SK-N-SH treated with all-trans-retinoic acid at 6 μM for 48 hours (cell line): Measurements from ENCODE around the gene FTO.

ENCODE experiments used
- ATAC-seq: fragments of 200-7000 bp; cut with Tn5 transposase; 3 replicates; pipeline ENCODE4 v1.9.1; 2020; ENCODE audit warnings: mild to moderate bottlenecking, moderate library complexity
- ARNTL ChIP-seq: fragments of 450-650 bp; formaldehyde crosslinking; IDR thresholded peaks from 2 replicates; pipeline ENCODE4 v1.5.0; 2020; ENCODE audit warnings: low read depth, mild to moderate bottlenecking, moderate library complexity, borderline replicate concordance
- BACH2 ChIP-seq: fragments of 250-450 bp; sonication (Bioruptor Pico); IDR thresholded peaks from 2 replicates; pipeline ENCODE4 v1.9.0; 2021; ENCODE audit warnings: mild to moderate bottlenecking, borderline replicate concordance
- CSDC2 ChIP-seq: fragments of 250-450 bp; sonication (Bioruptor Pico); IDR thresholded peaks from 2 replicates; pipeline ENCODE4 v1.5.0; 2020; ENCODE audit warnings: mild to moderate bottlenecking, moderate library complexity
- CSRNP3 ChIP-seq: fragments of 250-450 bp; sonication (Bioruptor Pico); IDR thresholded peaks from 2 replicates; pipeline ENCODE4 v1.5.1; 2021; ENCODE audit warnings: mild to moderate bottlenecking, moderate library complexity
- ESRRG ChIP-seq: fragments of 250-450 bp; sonication (Bioruptor Pico); IDR thresholded peaks from 2 replicates; pipeline ENCODE4 v1.6.1; 2021; ENCODE audit warnings: mild to moderate bottlenecking
- GLIS3 ChIP-seq: fragments of 250-450 bp; sonication (Bioruptor Pico); IDR thresholded peaks from 2 replicates; pipeline ENCODE4 v1.5.0; 2020; ENCODE audit warnings: mild to moderate bottlenecking, moderate library complexity
- OSR1 ChIP-seq: fragments of 250-450 bp; sonication (Bioruptor Pico); IDR thresholded peaks from 2 replicates; pipeline ENCODE4 v1.8.0; 2022; ENCODE audit warnings: moderate library complexity, mild to moderate bottlenecking, inconsistent platforms
- PATZ1 ChIP-seq: fragments of 250-450 bp; sonication (Bioruptor Pico); IDR thresholded peaks from 2 replicates; pipeline ENCODE4 v1.8.0; 2020; ENCODE audit warnings: mild to moderate bottlenecking, moderate library complexity, borderline replicate concordance
- POU6F1 ChIP-seq: fragments of 250-450 bp; sonication (Bioruptor Pico); IDR thresholded peaks from 2 replicates; pipeline ENCODE4 v1.8.0; 2021; ENCODE audit warnings: low read depth, mild to moderate bottlenecking, moderate library complexity, borderline replicate concordance
- PPARA ChIP-seq: fragments of 250-450 bp; sonication (Bioruptor Pico); IDR thresholded peaks from 2 replicates; pipeline ENCODE4 v1.5.0; 2020; ENCODE audit warnings: mild to moderate bottlenecking, borderline replicate concordance
- RARB ChIP-seq: fragments of 250-450 bp; sonication (Bioruptor Pico); IDR thresholded peaks from 2 replicates; pipeline ENCODE4 v1.8.0; 2021; ENCODE audit warnings: mild to moderate bottlenecking, moderate library complexity
- TOX ChIP-seq: fragments of 250-450 bp; sonication (Bioruptor Pico); IDR thresholded peaks from 2 replicates; pipeline ENCODE4 v1.8.0; 2021; ENCODE audit warnings: mild to moderate bottlenecking, moderate library complexity, borderline replicate concordance
- TSHZ2 ChIP-seq: fragments of 250-450 bp; sonication (Bioruptor Pico); IDR thresholded peaks from 2 replicates; pipeline ENCODE4 v1.5.0; 2020; ENCODE audit warnings: mild to moderate bottlenecking, moderate library complexity
- ZC3H10 ChIP-seq: fragments of 250-450 bp; sonication (Bioruptor Pico); IDR thresholded peaks from 2 replicates; pipeline ENCODE4 v1.5.1; 2021; ENCODE audit warnings: mild to moderate bottlenecking, moderate library complexity
- ZFP3 ChIP-seq: fragments of 250-450 bp; sonication (Bioruptor Pico); IDR thresholded peaks from 2 replicates; pipeline ENCODE4 v1.5.0; 2020; ENCODE audit warnings: mild to moderate bottlenecking, moderate library complexity
- ZFP30 ChIP-seq: fragments of 450-650 bp; formaldehyde crosslinking; IDR thresholded peaks from 2 replicates; pipeline ENCODE4 v1.5.0; 2022; ENCODE audit warnings: mild to moderate bottlenecking, moderate library complexity
- ZNF565 ChIP-seq: fragments of 450-650 bp; formaldehyde crosslinking; conservative IDR thresholded peaks from 2 replicates; pipeline ENCODE4 v1.5.0; 2020; ENCODE audit warnings: low read depth, mild to moderate bottlenecking, moderate library complexity
- ZNF70 ChIP-seq: fragments of 450-650 bp; formaldehyde crosslinking; IDR thresholded peaks from 2 replicates; pipeline ENCODE4 v1.5.0; 2020; ENCODE audit warnings: mild to moderate bottlenecking, moderate library complexity
- ZNF8 ChIP-seq: fragments of 450-650 bp; formaldehyde crosslinking; IDR thresholded peaks from 2 replicates; pipeline ENCODE4 v1.5.0; 2020; ENCODE audit warnings: mild to moderate bottlenecking, moderate library complexity

The FTO gene

GRCh38 chr16:53753431-53753830 lies 49.5 kb downstream of the FTO start:
- no peak for TF ChIP-seq POU6F1 (CRISPR knock-in tag)
- no peak for TF ChIP-seq ZFP30 (CRISPR knock-in tag)
- no peak for TF ChIP-seq CSDC2
- no peak; the same call in 2 of the 3 replicates for ATAC-seq

GRCh38 chr16:53755026-53755910 lies 51.3 kb downstream of the FTO start:
- TF ChIP-seq RARB: no peak
- peak; percentile 48; the same call in 1 of the 2 replicates for TF ChIP-seq TOX (CRISPR knock-in tag)
- peak; percentile 85 for ATAC-seq

GRCh38 chr16:53756275-53756996 lies 52.5 kb downstream of the FTO start:
- no peak for ATAC-seq
- TF ChIP-seq BACH2 (CRISPR knock-in tag): no peak
- TF ChIP-seq ZNF565 (CRISPR knock-in tag): no peak
- TF ChIP-seq ESRRG (CRISPR knock-in tag): no peak
- no peak for TF ChIP-seq ZC3H10
- no peak for TF ChIP-seq ZNF8
- TF ChIP-seq PPARA (CRISPR knock-in tag): no peak
- TF ChIP-seq CSRNP3: no peak
- no peak for TF ChIP-seq CSDC2
- TF ChIP-seq TOX (CRISPR knock-in tag): no peak
- no peak for TF ChIP-seq TSHZ2 (CRISPR knock-in tag)
- TF ChIP-seq OSR1 (CRISPR knock-in tag): no peak
- TF ChIP-seq ARNTL (CRISPR knock-in tag): no peak
- TF ChIP-seq GLIS3 (CRISPR knock-in tag): no peak
- TF ChIP-seq ZNF70 (CRISPR knock-in tag): no peak
- no peak for TF ChIP-seq PATZ1 (CRISPR knock-in tag)
- TF ChIP-seq RARB: no peak

- no peak for TF ChIP-seq ZNF8
- no peak for TF ChIP-seq GLIS3 (CRISPR knock-in tag)
- no peak for TF ChIP-seq ZFP3
- ATAC-seq: no peak
Measured at GRCh38 chr16:53757971-53758609, 54.1 kb downstream of the FTO start.
